SK-N-SH (cell line): Measurements from ENCODE around the gene FNDC1. TPM values are rescaled to one million over a fixed set of nuclear protein-coding genes. Genes with fewer than 3 reads are reported as not detected.

Source experiments
- CTCF ChIA-PET: fragments of 300-600, 350-600 bp; formaldehyde crosslinking; extraction: SDS; loops from one replicate; lab custom pipeline; 2021; lab: Yijun Ruan, JAX
- POLR2A ChIA-PET: fragments of 350-600 bp; sonication (Branson Sonifier 250); formaldehyde crosslinking; extraction: SDS; loops from one replicate; lab custom pipeline; 2020; ENCODE audit warnings: antibody characterized with exemption, inconsistent platforms; lab: Yijun Ruan, JAX
- DNase-seq: peaks from one replicate; pipeline ENCODE4 v3.0.0; 2012
- H2AFZ ChIP-seq: fragments of 200-600 bp; sonication (generic); 2 replicates; pipeline ENCODE4 v1.8.1; 2016; ENCODE audit warnings: antibody characterized with exemption, mild to moderate bottlenecking, low read depth
- H3F3A ChIP-seq: fragments of 200-600 bp; sonication (generic); replicated peaks from 2 replicates; pipeline ENCODE3; 2016; ENCODE audit warnings: antibody characterized with exemption, mild to moderate bottlenecking; ENCODE audit not compliant: insufficient read depth
- H3K27ac ChIP-seq, 2 experiments: fragments of 200-500 bp in 1 of 2; fragments of 200-600 bp in 1 of 2; sonication (Bioruptor generic) in 1 of 2; sonication (generic), shearing (Covaris generic) in 1 of 2; 2 replicates each; pipeline versions ENCODE4 v1.5.1 to v1.6.1; 2014 to 2016; ENCODE audit warnings: low read depth in 2 of 2, inconsistent platforms in 1 of 2, low read length in 1 of 2, mild to moderate bottlenecking in 1 of 2, mixed read lengths in 1 of 2
- H3K27me3 ChIP-seq: fragments of 200-600 bp; sonication (generic), shearing (Covaris generic); 2 replicates; pipeline ENCODE4 v1.6.1; 2016; ENCODE audit warnings: mixed run types; ENCODE audit not compliant: insufficient read depth
- H3K36me3 ChIP-seq, 2 experiments: fragments of 200-500 bp in 1 of 2; fragments of 200-600 bp in 1 of 2; sonication (Bioruptor generic) in 1 of 2; sonication (generic) in 1 of 2; replicated peaks in 1 of 2; 2 replicates each; pipeline versions ENCODE3 to v1.5.1; 2014 to 2016; ENCODE audit warnings: low read length in 1 of 2, mild to moderate bottlenecking in 1 of 2; ENCODE audit not compliant: insufficient read depth in 2 of 2, control insufficient read depth in 1 of 2
- H3K4me1 ChIP-seq, 2 experiments: fragments of 200-500 bp in 1 of 2; fragments of 200-600 bp in 1 of 2; sonication (Bioruptor generic) in 1 of 2; sonication (generic), shearing (Covaris generic) in 1 of 2; 2 replicates each; pipeline versions ENCODE4 v1.5.1 to v1.6.1; 2014 to 2016; ENCODE audit warnings: low read depth in 1 of 2, low read length in 1 of 2, mixed run types in 1 of 2; ENCODE audit not compliant: insufficient read depth in 2 of 2, control insufficient read depth in 1 of 2
- H3K4me2 ChIP-seq: fragments of 200-600 bp; sonication (generic), shearing (Covaris generic); 2 replicates; pipeline ENCODE4 v1.6.1; 2017; ENCODE audit warnings: mixed run types
- H3K4me3 ChIP-seq, 2 experiments: fragments of 200-500 bp in 1 of 2; fragments of 200-600 bp in 1 of 2; sonication (Bioruptor generic) in 1 of 2; sonication (generic), shearing (Covaris generic) in 1 of 2; 2 replicates each; pipeline versions ENCODE4 v1.5.1 to v1.8.1; 2014 to 2016; ENCODE audit warnings: low read depth in 2 of 2, inconsistent platforms in 1 of 2, low read length in 1 of 2, mild to moderate bottlenecking in 1 of 2, mixed read lengths in 1 of 2, moderate library complexity in 1 of 2
- H3K79me2 ChIP-seq: fragments of 200-600 bp; sonication (generic); 2 replicates; pipeline ENCODE4 v1.8.1; 2017; ENCODE audit warnings: mild to moderate bottlenecking; ENCODE audit not compliant: insufficient read depth
- H3K9ac ChIP-seq: fragments of 200-600 bp; sonication (generic); 2 replicates; pipeline ENCODE4 v1.6.1; 2017; ENCODE audit warnings: mixed run types
- H3K9me2 ChIP-seq: fragments of 200-600 bp; sonication (generic); 2 replicates; pipeline ENCODE4 v1.6.1; 2017; ENCODE audit warnings: mixed run types
- H3K9me3 ChIP-seq: fragments of 200-600 bp; sonication (generic); 2 replicates; pipeline ENCODE4 v1.6.1; 2017; ENCODE audit warnings: mixed run types, mild to moderate bottlenecking, moderate library complexity
- H4K20me1 ChIP-seq: fragments of 200-600 bp; sonication (generic); 2 replicates; pipeline ENCODE4 v1.6.1; 2017; ENCODE audit warnings: mild to moderate bottlenecking, mixed run types; ENCODE audit not compliant: insufficient read depth
- CHD2 ChIP-seq: fragments of 150-350 bp; IDR thresholded peaks from 2 replicates; pipeline ENCODE4 v1.6.1; 2018; ENCODE audit warnings: low read length; ENCODE audit not compliant: partially characterized antibody
- EP300 ChIP-seq, 2 experiments: IDR thresholded peaks; 2 replicates each; pipeline versions ENCODE4 v1.4.0 to v1.6.1; 2012; ENCODE audit warnings: borderline replicate concordance in 1 of 2, low read depth in 1 of 2, low read length in 1 of 2
- EZH2phosphoT487 ChIP-seq: fragments of 200-600 bp; sonication (generic); IDR thresholded peaks from 2 replicates; pipeline ENCODE4 v1.6.1; 2017; ENCODE audit warnings: low read depth, mixed run types, mild to moderate bottlenecking, antibody characterized with exemption, moderate library complexity, borderline replicate concordance
- FOXJ3 ChIP-seq: sonication (generic); formaldehyde crosslinking; IDR thresholded peaks from 2 replicates; pipeline ENCODE4 v1.5.1; 2020; ENCODE audit warnings: mild to moderate bottlenecking, missing genetic modification reagents
- GABPA ChIP-seq: IDR thresholded peaks from 2 replicates; pipeline ENCODE4 v1.4.0; 2012; ENCODE audit warnings: low read depth, mild to moderate bottlenecking
- IRF3 ChIP-seq: fragments of 150-350 bp; IDR thresholded peaks from 2 replicates; pipeline ENCODE4 v1.6.1; 2016; ENCODE audit warnings: mild to moderate bottlenecking, low read depth, low read length
- MXI1 ChIP-seq: IDR thresholded peaks from 2 replicates; pipeline ENCODE4 v1.6.1; 2012; ENCODE audit warnings: mild to moderate bottlenecking, low read depth, low read length, improper control_type of control experiment
- NFIC ChIP-seq: IDR thresholded peaks from 2 replicates; pipeline ENCODE4 v1.4.0; 2012; ENCODE audit warnings: borderline replicate concordance
- NRF1 ChIP-seq: IDR thresholded peaks from 2 replicates; pipeline ENCODE4 v1.6.1; 2012; ENCODE audit warnings: low read depth, mild to moderate bottlenecking, low read length
- PBX3 ChIP-seq: IDR thresholded peaks from 2 replicates; pipeline ENCODE4; 2012
- POLR2AphosphoS5 ChIP-seq: IDR thresholded peaks from 2 replicates; pipeline ENCODE4 v1.6.1; 2012; ENCODE audit warnings: low read depth, low read length
- RCOR1 ChIP-seq: fragments of 150-350 bp; IDR thresholded peaks from 2 replicates; pipeline ENCODE4 v1.6.1; 2017; ENCODE audit warnings: antibody characterized with exemption, low read length
- REST ChIP-seq: IDR thresholded peaks from 2 replicates; pipeline ENCODE4 v1.6.1; 2012; ENCODE audit warnings: mild to moderate bottlenecking, low read depth, low read length, moderate library complexity
- RFX5 ChIP-seq: IDR thresholded peaks from 2 replicates; pipeline ENCODE4 v1.6.1; 2012; ENCODE audit warnings: mild to moderate bottlenecking, improper control_type of control experiment, low read length
- SMC3 ChIP-seq: IDR thresholded peaks from 2 replicates; pipeline ENCODE4 v1.6.1; 2012; ENCODE audit warnings: low read depth, low read length, improper control_type of control experiment
- TAF1 ChIP-seq: IDR thresholded peaks from 2 replicates; pipeline ENCODE4 v1.6.1; 2012; ENCODE audit warnings: low read depth, mild to moderate bottlenecking, low read length, moderate library complexity, borderline replicate concordance
- TCF12 ChIP-seq: IDR thresholded peaks from 2 replicates; pipeline ENCODE4 v1.4.0; 2012
- USF1 ChIP-seq: IDR thresholded peaks from 2 replicates; pipeline ENCODE4 v1.4.0; 2012; ENCODE audit warnings: low read depth, borderline replicate concordance
- YY1 ChIP-seq: IDR thresholded peaks from 2 replicates; pipeline ENCODE4 v1.4.0; 2012; ENCODE audit warnings: low read depth, mild to moderate bottlenecking
- WGBS: methylation state at CpG from one replicate; pipeline ENCODE4 v1.1.6; 2017; ENCODE audit warnings: low lambda C conversion rate; 5-methylcytosine and 5-hydroxymethylcytosine counted together
- polyA plus RNA-seq, 3 experiments: library from polyadenylated mRNA; depleted of rRNA; stranded (reverse); fragments of >200 nt; gene quantifications; 2 replicates each; pipeline ENCODE4 v1.2.3, GENCODE V29; 2012

FNDC1 gene
- polyA plus RNA-seq, 1 of the 3 experiments (the other 2 are of a cell fraction) = not detected

- 7% methylated on average over 3 of the region's 3 CpGs for WGBS
- Histone ChIP-seq H3K9me3 (no peaks in the 10 kb centered on the region), H3K4me1 (no peaks in the 10 kb centered on the region), H3K9ac (no peak overlapping the region), H3K9me2 (no peaks in the 10 kb centered on the region), H3F3A (no peaks in the 10 kb centered on the region), H4K20me1 (no peaks in the 10 kb centered on the region), H3K79me2 (no peaks in the 10 kb centered on the region), H3K4me3 (no peak overlapping the region), H3K27me3 (no peaks in the 10 kb centered on the region), H3K36me3 (no peaks in the 10 kb centered on the region), H2AFZ (no peak overlapping the region), H3K27ac (no peak overlapping the region), H3K4me2 (no peak overlapping the region)
- POLR2A ChIA-PET = no interaction called here
- CTCF ChIA-PET = interaction anchor here (1.1 to 5.9 kb wide), 4 partner anchors 7 to 204 kb away, joined by 4 to 41 read pairs (median 4); no protein-coding TSS in a partner anchor
- no peak for TF ChIP-seq RFX5
- no peak for TF ChIP-seq TAF1
- TF ChIP-seq GABPA = no peak
- TF ChIP-seq RCOR1 = no peak
- no peak for TF ChIP-seq POLR2AphosphoS5
- no peak for TF ChIP-seq CHD2
- TF ChIP-seq REST = no peak
- no peak for TF ChIP-seq PBX3
- no peak for TF ChIP-seq EP300 (IDR thresholded peaks at IDR 0.05; ENCODE audit: borderline replicate concordance in 1 of 2, low read depth in 1 of 2, low read length in 1 of 2)
- TF ChIP-seq NFIC = no peak
- no peak for TF ChIP-seq TCF12
- no peak for TF ChIP-seq USF1
- no peak for TF ChIP-seq IRF3
- no peak for TF ChIP-seq NRF1
- TF ChIP-seq YY1 = no peak
- TF ChIP-seq MXI1 = no peak
- TF ChIP-seq FOXJ3 = no peak
- no peak for TF ChIP-seq EZH2phosphoT487
- TF ChIP-seq SMC3 = no peak
- no peak for DNase-seq
These were observed 90.4 kb downstream of the FNDC1 start for GRCh38 chr6:159259441-159260125.
